DMS 273 treated with DMSO at 0.1 percent for 48 hours (cell line): ENCODE results near the gene SYNE4.

ENCODE experiments used
- DNase-seq: peaks from one replicate; lab custom pipeline; 2025; lab: John Stamatoyannopoulos, UW

Gene SYNE4

DNA sequence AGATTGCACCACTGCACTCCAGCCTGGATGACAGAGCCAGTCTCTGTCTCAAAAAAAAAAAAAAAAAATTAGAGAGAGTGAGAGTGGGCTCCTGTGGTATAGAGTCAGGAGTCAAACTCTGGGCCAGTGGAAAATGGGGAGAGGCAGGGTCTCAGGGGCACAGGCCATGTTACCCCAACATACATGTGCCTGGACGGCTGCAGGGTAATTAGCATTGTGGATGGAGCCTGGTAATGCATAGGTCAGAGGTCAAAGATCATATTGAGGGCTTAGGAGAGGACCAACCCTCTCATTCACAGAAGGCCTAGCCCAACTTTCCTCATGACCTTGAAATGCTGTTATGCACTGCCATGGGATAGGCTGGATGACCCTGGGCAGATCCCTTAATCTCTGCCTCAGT lies 16.9 kb upstream of the SYNE4 start:
- DNase-seq, result no peak

DNA sequence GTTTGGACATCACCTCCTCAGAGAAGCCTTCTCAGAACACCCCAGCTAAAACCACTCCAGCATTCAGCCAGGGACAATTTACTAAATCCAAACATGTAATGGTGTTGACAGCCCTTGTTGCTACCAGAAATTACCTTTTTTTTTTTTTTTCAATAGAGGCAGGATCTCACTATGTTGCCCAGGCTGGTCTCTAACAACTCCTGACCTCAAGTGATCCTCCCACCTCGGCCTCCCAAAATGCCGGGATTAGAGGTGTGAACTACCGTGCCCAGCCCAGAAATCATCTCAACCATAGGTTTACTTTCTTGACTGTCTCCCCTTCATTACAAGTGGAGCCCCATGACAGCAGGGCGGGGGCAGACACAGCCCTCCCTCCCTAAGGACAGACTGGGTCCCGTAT lies 14.8 kb upstream of the SYNE4 start:
- no peak for DNase-seq

DNA sequence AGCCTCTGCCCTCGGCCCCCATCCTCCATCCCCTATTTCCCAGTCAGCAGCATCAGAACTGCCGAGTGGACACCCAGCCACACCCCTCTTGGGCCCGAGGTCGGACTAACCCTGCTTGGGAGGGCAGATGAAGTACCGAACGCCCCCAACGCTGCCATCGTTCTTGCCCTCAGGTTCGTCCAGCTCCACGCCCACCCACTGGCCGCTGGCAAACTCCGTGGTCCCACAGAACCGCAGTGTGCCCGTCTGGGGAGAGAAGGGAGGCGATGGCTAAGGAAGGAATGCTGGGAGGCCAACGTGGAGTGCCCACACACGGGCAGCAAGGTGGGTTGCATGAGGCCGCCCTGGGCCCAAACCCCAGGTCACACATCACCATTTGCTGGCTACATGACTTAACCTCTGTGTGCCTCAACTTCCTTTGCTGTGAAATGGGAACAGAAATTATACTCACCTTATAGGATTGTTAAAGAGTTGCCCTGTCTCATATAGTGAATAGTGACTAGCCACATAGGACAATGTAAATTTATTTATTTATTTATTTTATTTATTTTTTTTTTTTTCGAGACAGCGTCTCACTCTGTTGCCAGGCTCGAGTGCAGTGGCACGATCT lies 10.6 kb upstream of the SYNE4 start:
- no peak for DNase-seq

DNA sequence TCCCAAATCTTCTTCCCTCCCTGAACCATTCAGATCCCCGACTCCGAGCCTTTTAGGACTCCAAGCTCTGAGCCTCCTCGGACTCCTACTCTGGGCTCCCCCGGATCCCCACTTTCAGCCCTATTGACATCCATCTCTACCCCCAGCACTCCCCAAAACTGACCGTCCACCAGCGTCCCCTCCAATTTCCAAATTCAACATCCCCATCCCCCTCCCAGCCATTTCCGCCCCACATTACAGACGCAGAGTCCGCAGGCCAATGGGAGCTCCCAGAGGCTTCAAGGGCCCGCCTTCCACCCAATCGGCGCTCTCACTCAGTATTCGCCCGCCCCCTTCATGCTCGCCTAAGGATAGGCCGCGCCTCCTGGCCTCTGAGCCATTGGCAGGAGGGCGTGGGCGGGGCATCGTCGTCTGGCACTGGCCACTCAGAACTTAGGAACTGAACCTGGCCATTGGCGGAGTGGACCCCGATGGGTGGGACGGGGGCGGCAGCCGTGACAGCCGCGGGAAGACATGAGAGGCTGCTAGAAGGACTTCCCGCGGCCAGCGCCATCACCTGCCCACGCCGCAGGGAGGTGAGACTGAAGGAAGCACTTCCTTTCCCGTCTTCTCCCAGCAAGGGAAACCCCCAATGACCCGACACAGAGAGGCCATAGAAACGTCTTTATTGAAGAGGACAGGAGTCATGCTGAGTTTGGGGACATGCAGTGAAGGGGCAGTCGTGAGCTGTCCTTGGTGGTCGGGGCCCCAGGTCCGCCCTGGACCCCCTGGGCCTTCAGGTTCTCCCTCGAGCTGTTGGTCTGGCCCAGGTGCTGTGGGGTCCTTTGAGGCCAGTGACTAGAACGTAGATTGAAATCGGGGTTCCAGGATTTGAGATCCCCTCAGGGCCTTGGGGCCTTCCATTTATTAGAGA lies 5.7 kb upstream of the SYNE4 start, which contains the start of gene ALKBH6:
ALKBH6 (minus strand) TSS at position 202 of the 913 bp plus-strand sequence. CDS start 816 bp downstream, outside the sequence.
- DNase-seq, result peak; percentile 98

DNA sequence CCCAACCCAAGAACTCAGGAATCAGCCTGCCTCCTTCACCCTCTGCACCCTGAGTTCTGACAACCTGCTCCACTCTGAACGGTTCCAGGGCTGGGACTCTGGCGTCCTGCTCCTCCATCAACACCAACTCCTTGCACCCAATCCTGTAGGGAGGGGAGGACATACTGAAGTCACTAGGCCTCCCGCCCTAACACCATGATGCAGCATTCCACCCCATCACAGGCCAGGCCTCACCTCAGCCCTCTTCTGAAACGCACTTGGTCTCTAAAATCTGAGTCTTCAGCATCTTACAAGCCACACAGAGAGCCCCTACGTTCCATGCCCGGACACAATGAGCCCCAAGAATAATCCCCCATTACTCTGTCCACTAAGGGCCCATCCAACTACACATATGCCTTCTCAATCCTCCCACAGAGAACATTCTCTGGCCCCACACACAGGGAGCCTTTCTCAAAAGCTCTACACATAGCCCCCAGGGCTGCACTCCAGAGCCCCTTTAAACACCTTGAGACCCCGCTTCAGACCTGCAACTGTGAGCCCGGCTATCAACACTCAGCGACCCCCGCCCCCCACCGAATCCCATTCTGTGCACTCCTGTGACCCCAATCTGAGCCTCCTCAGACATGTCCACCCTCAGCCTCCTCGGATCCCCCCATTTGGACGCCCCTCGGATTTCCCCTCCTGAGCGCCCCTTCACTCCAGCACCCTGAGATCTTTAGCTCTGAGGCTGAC lies 4.8 kb upstream of the SYNE4 start:
- no peak for DNase-seq

DNA sequence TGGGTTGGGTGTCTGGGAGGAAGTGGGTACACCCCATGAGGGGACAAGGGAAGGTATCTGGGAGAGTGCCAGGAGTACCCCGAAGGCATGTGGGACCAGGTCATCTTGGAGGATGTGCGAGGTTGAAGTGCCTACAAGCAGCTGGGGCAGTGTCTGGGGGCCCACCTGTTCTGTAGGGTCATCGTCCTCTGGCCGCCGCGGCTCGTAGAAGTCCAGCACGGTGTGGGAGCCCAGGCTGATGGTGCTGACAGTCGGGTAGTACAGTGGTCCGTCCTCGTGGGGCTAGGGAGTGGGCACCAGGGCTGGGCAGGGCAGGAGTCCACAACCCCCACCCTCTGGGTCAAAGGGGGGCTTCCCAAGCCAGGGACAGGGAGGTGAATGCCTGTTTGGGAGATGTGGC lies 1.8 kb upstream of the SYNE4 start:
- DNase-seq, result no peak

DNA sequence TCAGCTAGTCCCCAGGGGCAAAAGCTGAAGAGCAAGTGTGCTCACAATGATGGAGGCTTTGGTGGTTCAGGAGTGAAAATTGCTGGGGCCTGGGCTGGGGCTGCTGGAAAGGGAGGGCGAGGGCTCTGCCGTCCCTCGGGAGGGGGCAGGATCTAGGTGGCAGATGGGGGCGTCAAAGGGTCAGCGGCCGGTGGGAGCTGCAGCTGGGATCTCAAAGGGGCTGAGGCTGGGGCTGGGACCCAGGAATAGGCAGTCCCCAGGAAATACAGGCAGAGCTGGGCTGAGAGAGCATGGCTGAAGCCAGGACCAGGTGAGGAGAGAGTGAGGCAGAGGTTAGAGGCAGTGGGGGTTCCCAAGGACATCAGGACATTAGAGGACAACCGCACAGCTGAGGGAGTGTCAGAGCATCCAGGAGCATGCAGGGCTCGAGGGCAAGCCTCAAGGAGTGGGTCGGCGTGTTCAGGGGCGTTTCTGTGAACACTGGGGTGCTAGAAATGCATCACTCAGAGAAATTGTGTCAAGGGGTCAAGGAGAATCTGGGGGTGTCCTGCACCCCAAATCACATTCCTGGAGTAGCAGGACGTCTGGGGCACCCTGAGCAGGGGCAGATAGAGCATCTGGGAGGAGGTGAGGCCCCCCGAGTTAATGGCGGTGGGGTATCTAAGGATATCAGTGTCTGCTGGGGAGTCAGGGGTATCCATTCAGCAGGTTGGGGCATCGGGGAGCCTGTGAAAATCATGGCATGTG lies 1.2 kb upstream of the SYNE4 start:
- DNase-seq, result no peak

DNA sequence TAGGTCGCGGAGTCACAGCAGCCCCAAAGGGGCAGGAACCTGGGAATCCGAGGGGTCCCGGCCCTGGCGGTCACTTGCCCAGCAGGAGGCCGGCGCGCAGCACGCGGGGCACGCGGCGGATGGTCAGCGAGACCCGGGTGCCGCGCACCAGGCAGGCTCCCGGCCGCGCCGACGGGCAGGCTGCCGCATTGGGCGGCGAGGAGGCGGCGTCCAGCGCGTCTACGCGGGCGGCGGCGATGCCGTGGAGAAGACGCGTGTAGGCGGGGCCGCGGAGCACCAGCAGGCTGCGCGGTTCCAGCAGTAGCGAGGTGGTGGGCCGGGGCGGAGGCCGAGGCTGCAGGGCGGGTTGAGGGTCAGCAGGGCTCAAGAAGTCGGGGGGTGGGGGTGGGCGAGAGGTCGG lies 607 bp upstream of the SYNE4 start:
- no peak for DNase-seq

DNA sequence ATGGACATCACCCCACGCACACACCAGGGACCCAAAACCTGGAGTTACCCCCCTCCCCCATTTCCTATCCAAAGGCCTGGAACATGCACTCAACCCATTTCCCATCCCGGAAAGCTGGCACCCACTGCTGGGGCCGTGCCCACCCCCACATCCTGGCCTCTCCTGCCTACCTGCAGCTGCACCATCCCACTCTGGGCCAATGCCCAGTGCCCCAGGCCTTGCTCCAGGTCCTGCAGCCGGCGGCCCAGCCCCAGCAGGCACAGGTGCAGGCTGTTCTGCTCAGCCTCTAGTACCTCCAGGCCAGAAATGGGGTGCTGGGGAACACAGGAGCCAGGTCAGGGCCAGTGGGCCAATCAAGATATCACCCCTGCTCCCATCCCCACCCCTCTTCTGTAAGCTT lies 1.7 kb downstream of the SYNE4 start:
- no peak for DNase-seq

DNA sequence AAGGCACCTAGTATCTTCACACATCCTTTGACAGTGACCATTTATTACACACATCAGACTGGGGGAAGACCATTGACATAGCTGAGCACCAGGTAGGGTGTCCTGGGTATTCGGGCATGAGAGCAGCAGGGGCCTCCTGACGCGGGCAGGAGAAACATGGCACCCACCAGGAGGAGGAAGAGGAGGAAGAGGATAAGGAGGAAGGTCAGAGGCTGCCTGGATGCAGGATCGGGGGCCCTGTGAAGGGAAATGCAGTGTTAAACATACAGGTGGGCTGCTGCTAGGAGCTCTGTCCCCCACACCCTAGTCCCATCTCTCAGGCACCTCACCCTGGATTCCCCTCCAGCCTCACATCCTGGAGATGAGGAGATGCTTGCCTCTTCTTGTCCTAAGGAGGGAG lies 5.3 kb downstream of the SYNE4 start:
- DNase-seq, result no peak

DNA sequence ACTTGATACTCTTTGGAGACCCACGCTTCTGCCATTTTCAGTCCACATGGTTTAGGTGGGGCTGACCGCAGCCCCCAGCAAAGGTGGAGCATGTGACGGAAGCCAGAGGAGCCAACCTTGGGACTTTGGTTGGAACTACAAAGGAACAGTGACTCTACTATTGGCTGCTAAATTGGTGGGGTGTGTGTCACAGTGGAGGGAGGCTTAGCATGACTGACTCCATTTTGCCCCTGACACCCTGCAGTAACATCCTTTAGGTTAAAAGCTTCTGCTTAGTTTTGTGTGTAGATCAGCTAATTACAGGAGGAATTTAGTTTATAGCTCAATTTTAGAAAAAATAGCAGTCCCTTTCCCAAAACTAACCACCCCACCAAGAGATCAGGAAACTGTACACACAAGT lies 7.0 kb downstream of the SYNE4 start:
- no peak for DNase-seq

DNA sequence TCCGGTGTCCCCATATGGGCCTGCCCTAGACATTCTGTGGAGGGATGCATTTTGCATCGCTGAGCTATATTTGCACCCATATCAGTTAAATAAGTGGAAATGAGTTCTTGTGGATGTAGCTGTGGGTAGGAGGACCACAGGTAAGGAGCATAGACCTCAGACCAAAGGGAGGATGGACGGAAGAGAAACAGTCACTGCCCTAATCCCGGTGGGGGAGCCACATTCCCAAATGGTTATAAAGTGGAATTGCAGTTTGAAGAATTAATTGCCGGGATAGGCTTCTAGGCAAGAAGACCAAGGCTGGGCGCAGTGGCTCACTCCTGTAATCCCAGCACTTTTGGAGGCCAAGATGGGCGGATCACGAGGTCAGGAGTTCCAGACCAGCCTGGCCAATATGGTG lies 11.8 kb downstream of the SYNE4 start:
- no peak for DNase-seq

DNA sequence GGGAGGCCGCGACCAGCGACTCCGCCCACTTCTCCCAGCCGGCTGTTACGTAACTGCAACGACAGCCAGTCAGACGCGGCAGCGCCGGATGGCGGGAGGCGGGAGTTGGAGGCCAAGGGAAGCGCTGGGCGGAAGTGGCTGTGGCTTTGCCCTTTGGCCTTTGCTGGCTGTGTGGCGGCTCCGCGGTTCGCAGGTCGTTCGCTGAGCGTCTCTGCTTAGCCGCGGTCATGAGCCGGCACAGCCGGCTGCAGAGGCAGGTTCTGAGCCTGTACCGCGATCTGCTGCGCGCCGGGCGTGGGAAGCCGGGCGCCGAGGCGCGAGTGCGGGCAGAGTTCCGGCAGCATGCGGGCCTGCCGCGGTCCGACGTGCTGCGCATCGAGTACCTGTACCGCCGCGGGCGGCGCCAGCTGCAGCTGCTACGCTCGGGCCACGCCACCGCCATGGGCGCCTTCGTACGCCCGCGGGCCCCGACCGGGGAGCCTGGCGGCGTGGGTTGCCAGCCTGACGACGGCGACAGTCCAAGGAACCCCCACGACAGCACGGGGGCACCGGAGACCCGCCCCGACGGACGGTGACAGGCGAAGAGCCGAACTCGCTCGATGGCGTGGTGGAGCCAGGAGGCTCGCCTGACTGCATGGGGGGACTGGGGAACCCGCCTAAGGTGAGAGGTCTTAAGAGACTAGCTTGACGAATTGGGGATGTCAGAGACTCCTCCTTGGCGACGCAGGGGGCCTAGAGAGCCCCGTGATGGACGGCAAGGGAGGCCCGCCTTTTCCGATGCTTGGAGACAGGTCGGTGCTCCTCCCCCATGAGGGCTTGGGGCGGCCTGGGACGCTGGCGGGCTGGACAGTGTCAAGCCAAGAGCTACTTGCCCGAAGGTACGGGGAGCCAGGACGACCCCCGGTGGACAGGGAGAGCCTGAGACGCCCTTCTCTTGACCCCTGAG lies 13.3 kb downstream of the SYNE4 start, which contains the start of gene SDHAF1:
SDHAF1 (plus strand) TSS at position 141 of the 946 bp plus-strand sequence; CDS start at position 228, 87 bp downstream.
- peak; percentile 80 for DNase-seq

DNA sequence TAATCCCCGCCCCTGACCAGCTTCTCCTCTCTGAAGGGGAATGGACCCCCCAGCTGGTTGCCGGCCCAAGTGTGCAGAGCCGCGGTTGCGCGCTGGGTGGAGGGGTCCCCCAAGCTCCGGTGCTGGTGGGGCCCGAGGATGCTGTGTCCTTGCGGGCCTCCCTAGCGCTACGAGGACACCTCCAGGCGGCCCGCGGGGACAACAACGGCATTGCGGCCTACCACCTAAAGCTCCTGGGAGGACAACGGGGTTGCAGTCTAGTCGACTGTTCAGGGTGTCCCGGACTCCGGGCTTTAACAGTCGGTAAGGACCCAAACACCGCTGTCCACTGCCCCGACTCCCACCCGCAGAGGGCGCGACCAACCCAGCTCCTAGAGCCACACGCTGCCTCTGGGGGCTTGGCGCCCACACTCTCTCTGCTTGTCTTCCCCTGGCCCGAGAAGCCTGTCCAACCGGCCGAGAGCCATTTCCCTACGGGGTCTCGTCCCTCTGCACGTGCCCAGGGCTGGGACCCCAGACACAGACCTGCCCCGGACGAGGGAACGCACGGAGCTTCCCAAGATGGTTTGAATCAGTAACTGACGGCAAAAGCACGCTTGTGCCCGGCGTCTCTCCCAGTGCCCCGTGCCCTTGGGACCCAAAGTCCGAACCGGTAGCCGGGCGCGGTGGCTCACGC lies 14.6 kb downstream of the SYNE4 start:
- no peak for DNase-seq

DNA sequence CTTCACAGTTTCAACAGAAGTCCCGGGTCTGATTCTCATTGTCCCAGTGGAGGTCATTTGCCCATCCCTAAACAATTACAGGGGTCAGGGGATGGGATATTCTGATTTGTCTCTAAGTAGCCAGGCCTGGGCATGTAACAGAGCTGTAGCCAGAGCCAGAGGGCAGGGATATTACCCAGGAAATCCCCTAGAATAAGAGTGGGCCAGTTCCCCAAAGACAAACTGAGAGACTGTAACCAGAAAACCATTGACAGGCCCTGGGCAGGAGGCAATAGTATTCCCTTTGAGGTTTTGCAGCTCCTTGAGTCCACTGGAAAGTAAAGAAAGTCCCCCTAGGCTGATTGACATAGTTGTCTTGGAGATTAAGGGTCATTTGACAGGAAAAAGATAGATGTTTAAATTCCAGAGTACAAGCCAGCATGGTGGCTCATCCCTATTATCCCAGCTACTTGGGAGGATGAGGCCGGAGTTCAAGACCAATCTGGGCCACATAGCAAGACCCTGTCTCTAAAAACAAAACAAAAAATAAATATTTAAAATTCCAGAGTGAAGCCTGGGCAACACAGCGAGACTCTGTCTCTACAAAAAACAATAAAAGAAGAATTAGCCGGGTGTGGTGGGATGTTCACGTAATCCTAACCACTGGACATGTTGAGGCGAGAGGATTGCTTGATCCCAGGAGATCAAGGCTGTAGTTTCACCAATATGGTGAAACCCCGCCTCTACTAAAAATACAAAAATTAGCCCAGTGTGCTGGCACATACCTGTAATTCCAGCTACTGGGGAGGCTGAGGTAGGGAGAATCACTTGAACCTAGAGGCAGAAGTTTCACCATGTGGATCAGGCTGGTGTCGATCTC lies 15.5 kb downstream of the SYNE4 start:
- DNase-seq, result no peak

DNA sequence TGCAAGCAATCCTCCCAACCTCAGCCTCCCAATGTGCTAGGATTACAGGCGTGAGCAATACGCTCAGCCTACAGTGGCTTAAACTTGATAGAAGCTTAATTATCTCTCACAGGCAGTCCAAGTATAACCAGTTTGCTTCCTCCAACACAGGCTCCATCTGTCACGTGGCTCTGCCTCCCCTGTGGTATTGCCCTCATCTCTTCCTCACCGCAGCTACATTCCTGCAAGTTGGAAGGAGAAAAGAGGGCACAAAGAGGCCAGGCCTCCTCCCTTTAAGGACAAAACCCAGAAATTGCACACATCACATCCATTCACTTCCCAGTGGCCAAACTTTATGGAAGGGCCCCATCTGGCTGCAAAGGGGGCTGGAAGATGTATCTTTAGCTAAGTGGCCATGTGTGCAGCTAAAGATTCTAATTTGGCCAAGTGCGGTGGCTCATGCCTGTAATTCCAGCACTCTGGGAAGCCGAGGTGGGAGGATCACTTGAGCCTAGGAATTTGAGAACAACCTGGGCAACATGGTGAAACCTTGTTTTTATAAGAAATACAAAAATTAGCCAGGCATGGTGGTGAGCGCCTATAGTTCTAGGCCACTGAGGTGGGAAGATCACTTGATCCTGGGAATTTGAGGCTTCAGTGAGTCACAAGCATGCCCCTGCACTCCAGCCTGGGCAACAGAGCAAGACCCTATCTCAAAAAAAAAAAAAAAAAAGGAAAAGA lies 16.7 kb downstream of the SYNE4 start:
- peak; percentile 59 for DNase-seq

DNA sequence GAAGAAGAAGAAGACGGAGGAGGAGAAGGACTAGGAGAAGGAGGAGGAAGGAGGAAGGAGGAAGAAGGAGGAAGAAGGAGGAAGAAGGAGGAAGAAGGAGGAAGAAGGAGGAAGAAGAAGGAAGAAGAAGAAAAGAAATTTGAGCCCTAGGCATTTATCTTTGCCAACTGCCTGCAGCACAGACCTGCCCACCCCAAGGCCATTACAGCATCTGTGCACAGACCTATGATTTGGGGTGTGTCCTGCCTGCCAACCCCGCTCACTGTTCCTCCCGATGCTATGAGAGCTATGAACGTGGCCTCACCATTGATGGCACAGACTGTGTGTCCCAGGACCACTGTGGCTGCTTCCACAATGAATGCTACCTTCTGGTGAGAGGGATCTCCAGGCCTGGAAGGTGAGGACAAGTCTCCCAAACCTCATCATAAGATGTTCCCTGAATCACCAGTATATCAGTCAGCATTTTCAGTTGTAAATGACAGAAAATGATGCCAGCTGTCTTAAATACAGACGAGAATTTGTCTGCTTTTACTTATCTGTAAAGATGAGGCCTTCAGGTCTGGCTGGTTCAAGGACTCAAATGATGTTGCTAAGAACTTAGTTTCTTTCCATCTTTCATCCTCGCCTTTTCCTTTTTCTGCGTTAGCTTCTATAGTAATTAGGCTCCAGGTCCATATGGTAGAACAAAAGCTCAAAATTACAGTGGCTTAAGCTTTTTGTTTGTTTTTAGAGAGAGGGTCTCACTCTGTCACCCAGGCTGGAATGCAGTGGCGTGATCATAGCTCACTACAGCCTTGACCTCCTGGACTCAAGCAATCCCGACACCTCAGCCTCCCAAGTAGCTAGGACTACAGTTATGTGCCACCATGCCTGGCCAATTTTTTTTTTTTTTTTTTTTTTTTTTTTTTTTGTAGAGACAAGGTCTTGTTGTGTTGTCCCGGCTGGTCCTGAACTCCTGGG lies 17.6 kb downstream of the SYNE4 start:
- DNase-seq, result no peak
